Activated CD4-positive, alpha-beta memory T cell treated with anti-CD3 and anti-CD28 coated beads, Interleukin-2, amount 10 ng/mL, durations not matched to agents 7 days and 5 days (primary cell): ENCODE results near the gene MCF2L. TPM values are rescaled to one million over a fixed set of nuclear protein-coding genes. Genes with fewer than 3 reads are reported as not detected.

ENCODE experiments used
- CTCF ChIA-PET: fragments of 350-600 bp; sonication (Branson Sonifier 250); formaldehyde crosslinking; loops from one replicate; lab custom pipeline; 2021; ENCODE audit warnings: antibody characterized with exemption, inconsistent platforms; lab: Charles Lee
- POLR2A ChIA-PET: fragments of 350-600 bp; sonication (Branson Sonifier 250); formaldehyde crosslinking; loops from one replicate; lab custom pipeline; 2021; ENCODE audit warnings: antibody characterized with exemption; lab: Charles Lee
- DNase-seq: peaks from one replicate; pipeline ENCODE4 v3.0.0-alpha.2; 2020
- H3K27ac Mint-ChIP-seq: one replicate; pipeline ENCODE4 v1.8.0; 2021; ENCODE audit warnings: mild to moderate bottlenecking, mixed read lengths
- H3K27me3 Mint-ChIP-seq: one replicate; pipeline ENCODE4 v1.8.0; 2021; ENCODE audit warnings: mixed read lengths
- H3K36me3 Mint-ChIP-seq: one replicate; pipeline ENCODE4 v1.8.0; 2021; ENCODE audit warnings: low read depth, mixed read lengths
- H3K4me1 Mint-ChIP-seq: one replicate; pipeline ENCODE4 v1.8.0; 2021; ENCODE audit warnings: mixed read lengths
- H3K4me3 Mint-ChIP-seq: one replicate; pipeline ENCODE4 v1.8.0; 2021; ENCODE audit warnings: mild to moderate bottlenecking, mixed read lengths
- H3K9me3 Mint-ChIP-seq: one replicate; pipeline ENCODE4 v1.8.0; 2021; ENCODE audit warnings: mixed read lengths
- total RNA-seq, 2 experiments: library from RNA; stranded (reverse); gene quantifications; one replicate each; pipeline ENCODE4 v1.2.3, GENCODE V29; 2021

The MCF2L gene
- total RNA-seq, 2 experiments from 2014 or later = 0.33 to 0.86 TPM

GRCh38 chr13:113061271-113061625, 92.2 kb downstream of the MCF2L start:
- ChIA-PET POLR2A (no interaction called here), CTCF (no interaction called here)
- H3K4me1 Mint-ChIP-seq = no peaks in the 10 kb centered on the region
- DNase-seq = no peak
- H3K4me3 Mint-ChIP-seq = no peak overlapping the region
- H3K36me3 Mint-ChIP-seq = no peaks in the 10 kb centered on the region
- H3K27ac Mint-ChIP-seq = no peak overlapping the region
- H3K27me3 Mint-ChIP-seq = no peaks in the 10 kb centered on the region
- no peaks in the 10 kb centered on the region for H3K9me3 Mint-ChIP-seq

GRCh38 chr13:113061796-113062425, 92.9 kb downstream of the MCF2L start:
- POLR2A ChIA-PET = no interaction called here
- H3K4me1 Mint-ChIP-seq = no peaks in the 10 kb centered on the region
- DNase-seq = no peak

GRCh38 chr13:113062691-113063090, 93.7 kb downstream of the MCF2L start:
- Mint-ChIP-seq H3K9me3 (no peaks in the 10 kb centered on the region), H3K4me3 (no peak overlapping the region), H3K36me3 (no peaks in the 10 kb centered on the region), H3K27me3 (no peaks in the 10 kb centered on the region), H3K27ac (no peak overlapping the region), H3K4me1 (no peaks in the 10 kb centered on the region)
- no peak for DNase-seq
- CTCF ChIA-PET = no interaction called here
- POLR2A ChIA-PET = no interaction called here

More at GRCh38 chr13:113061796-113062425, 92.9 kb downstream of the MCF2L start:
- H3K4me3 Mint-ChIP-seq = no peak overlapping the region
- H3K36me3 Mint-ChIP-seq = no peaks in the 10 kb centered on the region
- H3K9me3 Mint-ChIP-seq = no peaks in the 10 kb centered on the region
- H3K27me3 Mint-ChIP-seq = no peaks in the 10 kb centered on the region
- no peak overlapping the region for H3K27ac Mint-ChIP-seq
- CTCF ChIA-PET = no interaction called here

- CTCF ChIA-PET = no interaction called here
- no peaks in the 10 kb centered on the region for H3K9me3 Mint-ChIP-seq
- H3K4me1 Mint-ChIP-seq = no peaks in the 10 kb centered on the region
These were observed 94.1 kb downstream of the MCF2L start for GRCh38 chr13:113063091-113063491.

GRCh38 chr13:113064000-113064533, 95.1 kb downstream of the MCF2L start:
- ChIA-PET POLR2A (no interaction called here), CTCF (no interaction called here)
- Mint-ChIP-seq H3K9me3 (no peaks in the 10 kb centered on the region), H3K36me3 (no peaks in the 10 kb centered on the region), H3K4me1 (no peaks in the 10 kb centered on the region), H3K27ac (no peak overlapping the region), H3K4me3 (no peak overlapping the region), H3K27me3 (no peaks in the 10 kb centered on the region)
- DNase-seq = no peak

More at GRCh38 chr13:113063091-113063491, 94.1 kb downstream of the MCF2L start:
- no peak for DNase-seq
- Mint-ChIP-seq H3K4me3 (no peak overlapping the region), H3K27ac (no peak overlapping the region), H3K36me3 (no peaks in the 10 kb centered on the region), H3K27me3 (no peaks in the 10 kb centered on the region)
- POLR2A ChIA-PET = no interaction called here

- Mint-ChIP-seq H3K4me3 (no peak overlapping the region), H3K27me3 (no peaks in the 10 kb centered on the region), H3K4me1 (no peaks in the 10 kb centered on the region), H3K9me3 (no peaks in the 10 kb centered on the region), H3K27ac (no peak overlapping the region), H3K36me3 (no peaks in the 10 kb centered on the region)
- POLR2A ChIA-PET = no interaction called here
- no peak for DNase-seq
- CTCF ChIA-PET = no interaction called here
These were observed 95.8 kb downstream of the MCF2L start for GRCh38 chr13:113064534-113065405.

GRCh38 chr13:113065406-113066141, 96.6 kb downstream of the MCF2L start:
- Mint-ChIP-seq H3K36me3 (no peaks in the 10 kb centered on the region), H3K9me3 (no peaks in the 10 kb centered on the region), H3K27me3 (no peaks in the 10 kb centered on the region), H3K27ac (no peak overlapping the region), H3K4me1 (no peaks in the 10 kb centered on the region), H3K4me3 (no peak overlapping the region)
- ChIA-PET CTCF (no interaction called here), POLR2A (no interaction called here)
- no peak for DNase-seq

- H3K4me3 Mint-ChIP-seq = no peak overlapping the region
- ChIA-PET POLR2A (no interaction called here), CTCF (no interaction called here)
- H3K4me1 Mint-ChIP-seq = no peaks in the 10 kb centered on the region
- DNase-seq = no peak
- H3K27ac Mint-ChIP-seq = no peak overlapping the region
- no peaks in the 10 kb centered on the region for H3K27me3 Mint-ChIP-seq
- H3K9me3 Mint-ChIP-seq = no peaks in the 10 kb centered on the region
- H3K36me3 Mint-ChIP-seq = no peaks in the 10 kb centered on the region
These were observed 97.1 kb downstream of the MCF2L start for GRCh38 chr13:113066142-113066455.

GRCh38 chr13:113066746-113067145, 97.7 kb downstream of the MCF2L start:
- H3K9me3 Mint-ChIP-seq = no peaks in the 10 kb centered on the region
- no peak overlapping the region for H3K27ac Mint-ChIP-seq
- no peaks in the 10 kb centered on the region for H3K36me3 Mint-ChIP-seq
- H3K27me3 Mint-ChIP-seq = no peaks in the 10 kb centered on the region
- no peaks in the 10 kb centered on the region for H3K4me1 Mint-ChIP-seq
- CTCF ChIA-PET = no interaction called here
- no peak overlapping the region for H3K4me3 Mint-ChIP-seq
- POLR2A ChIA-PET = no interaction called here
- DNase-seq = no peak

GRCh38 chr13:113069861-113070805, 101.1 kb downstream of the MCF2L start:
- Mint-ChIP-seq H3K9me3 (no peaks in the 10 kb centered on the region), H3K4me3 (no peak overlapping the region), H3K36me3 (no peaks in the 10 kb centered on the region), H3K27ac (no peak overlapping the region), H3K27me3 (no peaks in the 10 kb centered on the region), H3K4me1 (no peaks in the 10 kb centered on the region)
- CTCF ChIA-PET = no interaction called here
- POLR2A ChIA-PET = no interaction called here
- DNase-seq = no peak

- Mint-ChIP-seq H3K9me3 (no peaks in the 10 kb centered on the region), H3K36me3 (no peaks in the 10 kb centered on the region), H3K27ac (no peak overlapping the region), H3K27me3 (no peaks in the 10 kb centered on the region), H3K4me1 (no peaks in the 10 kb centered on the region), H3K4me3 (no peak overlapping the region)
- POLR2A ChIA-PET = no interaction called here
- CTCF ChIA-PET = no interaction called here
- DNase-seq = no peak
These were observed 101.8 kb downstream of the MCF2L start for GRCh38 chr13:113070855-113071254.

GRCh38 chr13:113072376-113072775, 103.4 kb downstream of the MCF2L start:
- no peaks in the 10 kb centered on the region for H3K4me1 Mint-ChIP-seq
- no peak overlapping the region for H3K4me3 Mint-ChIP-seq
- no peaks in the 10 kb centered on the region for H3K9me3 Mint-ChIP-seq
- POLR2A ChIA-PET = no interaction called here
- DNase-seq = no peak
- no peaks in the 10 kb centered on the region for H3K27me3 Mint-ChIP-seq
- CTCF ChIA-PET = no interaction called here
- no peaks in the 10 kb centered on the region for H3K36me3 Mint-ChIP-seq
- H3K27ac Mint-ChIP-seq = no peak overlapping the region
